Measurements from ENCODE around the gene SCARB1. TPM values are rescaled to one million over a fixed set of nuclear protein-coding genes. Genes with fewer than 3 reads are reported as not detected.

SCARB1 gene
- total and polyA plus RNA-seq, 2 of the 13 experiments (the other 11 are each of a cell fraction or from before 2014, with no cell fraction given), result 63.4 to 160 TPM

DNA sequence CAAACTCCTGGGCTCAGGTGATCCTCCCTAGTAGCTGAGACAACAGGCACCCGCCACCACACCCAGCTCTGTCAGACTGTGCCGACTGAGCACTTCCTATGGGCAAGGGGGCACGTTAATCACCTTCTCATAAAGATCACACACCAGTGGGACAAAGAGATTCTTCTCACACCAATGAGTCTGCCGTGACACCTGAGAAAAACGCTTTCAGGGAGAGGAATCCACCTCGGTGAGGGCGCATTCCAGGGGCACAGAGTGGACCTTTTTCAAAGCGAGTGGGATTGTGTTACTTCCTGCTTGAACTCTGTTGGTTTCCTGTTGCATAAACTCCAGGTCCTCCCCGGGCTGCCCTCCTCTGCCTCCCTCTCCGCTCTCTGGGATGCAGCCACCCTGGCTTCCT is 17.5 kb upstream of the SCARB1 start (continued):
- TF ChIP-seq ZFP41 (CRISPR knock-in tag; IDR thresholded peaks at IDR 0.05; ENCODE audit: borderline replicate concordance) (no peak), CREB1 (IDR thresholded peaks at IDR 0.05) (no peak), CREB1 (CRISPR knock-in tag; IDR thresholded peaks at IDR 0.05) (no peak), ZNF331 (CRISPR knock-in tag; IDR thresholded peaks at IDR 0.05) (no peak), CENPX (CRISPR knock-in tag; IDR thresholded peaks at IDR 0.05) (no peak), PTBP1 (IDR thresholded peaks at IDR 0.05; ENCODE audit: low read depth, low read length, poor library complexity, severe bottlenecking) (no peak), PCBP2 (optimal IDR thresholded peaks at IDR 0.05; ENCODE audit: low read depth, low read length, poor library complexity, severe bottlenecking) (no peak), ZBTB44 (CRISPR knock-in tag; IDR thresholded peaks at IDR 0.05) (no peak), NR2C2 (CRISPR knock-in tag; IDR thresholded peaks at IDR 0.05; ENCODE audit: borderline replicate concordance) (0 out of 2 replicates have a peak, but pooled peaks have one; percentile 34), ZBTB14 (CRISPR knock-in tag; IDR thresholded peaks at IDR 0.05) (no peak), GABPA (IDR thresholded peaks at IDR 0.05; ENCODE audit: low read depth, low read length) (peak; percentile 40), GABPA (CRISPR knock-in tag; IDR thresholded peaks at IDR 0.05; ENCODE audit: low read depth) (peak; percentile 84), CBX5 (CRISPR knock-in tag; IDR thresholded peaks at IDR 0.05; ENCODE audit: borderline replicate concordance) (no peak), ZNF577 (CRISPR knock-in tag; IDR thresholded peaks at IDR 0.05; ENCODE audit: borderline replicate concordance, low read depth) (no peak), IRX3 (CRISPR knock-in tag; IDR thresholded peaks at IDR 0.05; ENCODE audit: borderline replicate concordance, low read depth) (no peak), ZNF350 (CRISPR knock-in tag; IDR thresholded peaks at IDR 0.05; ENCODE audit: borderline replicate concordance, low read depth) (no peak), KAT2B (IDR thresholded peaks at IDR 0.05; ENCODE audit: borderline replicate concordance, low read depth, low read length) (no peak), ZNF776 (CRISPR knock-in tag; IDR thresholded peaks at IDR 0.05) (no peak), MXI1 (IDR thresholded peaks at IDR 0.05; ENCODE audit: borderline replicate concordance, low read depth, low read length) (no peak), RFX1 (IDR thresholded peaks at IDR 0.05) (no peak), KDM2A (CRISPR knock-in tag; IDR thresholded peaks at IDR 0.05; ENCODE audit: borderline replicate concordance, low read depth) (no peak; the same call in 1 of the 2 replicates), MLLT10 (CRISPR knock-in tag; IDR thresholded peaks at IDR 0.05) (no peak)
- TF ChIP-seq, protein P1, sequence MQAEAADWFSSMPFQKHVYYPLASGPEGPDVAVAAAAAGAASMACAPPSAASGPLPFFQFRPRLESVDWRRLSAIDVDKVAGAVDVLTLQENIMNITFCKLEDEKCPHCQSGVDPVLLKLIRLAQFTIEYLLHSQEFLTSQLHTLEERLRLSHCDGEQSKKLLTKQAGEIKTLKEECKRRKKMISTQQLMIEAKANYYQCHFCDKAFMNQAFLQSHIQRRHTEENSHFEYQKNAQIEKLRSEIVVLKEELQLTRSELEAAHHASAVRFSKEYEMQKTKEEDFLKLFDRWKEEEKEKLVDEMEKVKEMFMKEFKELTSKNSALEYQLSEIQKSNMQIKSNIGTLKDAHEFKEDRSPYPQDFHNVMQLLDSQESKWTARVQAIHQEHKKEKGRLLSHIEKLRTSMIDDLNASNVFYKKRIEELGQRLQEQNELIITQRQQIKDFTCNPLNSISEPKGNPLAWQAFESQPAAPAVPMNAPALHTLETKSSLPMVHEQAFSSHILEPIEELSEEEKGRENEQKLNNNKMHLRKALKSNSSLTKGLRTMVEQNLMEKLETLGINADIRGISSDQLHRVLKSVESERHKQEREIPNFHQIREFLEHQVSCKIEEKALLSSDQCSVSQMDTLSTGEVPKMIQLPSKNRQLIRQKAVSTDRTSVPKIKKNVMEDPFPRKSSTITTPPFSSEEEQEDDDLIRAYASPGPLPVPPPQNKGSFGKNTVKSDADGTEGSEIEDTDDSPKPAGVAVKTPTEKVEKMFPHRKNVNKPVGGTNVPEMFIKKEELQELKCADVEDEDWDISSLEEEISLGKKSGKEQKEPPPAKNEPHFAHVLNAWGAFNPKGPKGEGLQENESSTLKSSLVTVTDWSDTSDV (CRISPR knock-in tag; IDR thresholded peaks at IDR 0.05), result no peak
- TF ChIP-seq, protein P2, sequence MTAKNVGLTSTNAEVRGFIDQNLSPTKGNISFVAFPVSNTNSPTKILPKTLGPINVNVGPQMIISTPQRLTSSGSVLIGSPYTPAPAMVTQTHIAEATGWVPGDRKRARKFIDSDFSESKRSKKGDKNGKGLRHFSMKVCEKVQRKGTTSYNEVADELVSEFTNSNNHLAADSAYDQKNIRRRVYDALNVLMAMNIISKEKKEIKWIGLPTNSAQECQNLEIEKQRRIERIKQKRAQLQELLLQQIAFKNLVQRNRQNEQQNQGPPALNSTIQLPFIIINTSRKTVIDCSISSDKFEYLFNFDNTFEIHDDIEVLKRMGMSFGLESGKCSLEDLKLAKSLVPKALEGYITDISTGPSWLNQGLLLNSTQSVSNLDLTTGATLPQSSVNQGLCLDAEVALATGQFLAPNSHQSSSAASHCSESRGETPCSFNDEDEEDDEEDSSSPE (CRISPR knock-in tag; IDR thresholded peaks at IDR 0.05), result peak; percentile 53; the same call in 1 of the 2 replicates
